ENCODE data around the gene TMC7.

Gene TMC7

DNA sequence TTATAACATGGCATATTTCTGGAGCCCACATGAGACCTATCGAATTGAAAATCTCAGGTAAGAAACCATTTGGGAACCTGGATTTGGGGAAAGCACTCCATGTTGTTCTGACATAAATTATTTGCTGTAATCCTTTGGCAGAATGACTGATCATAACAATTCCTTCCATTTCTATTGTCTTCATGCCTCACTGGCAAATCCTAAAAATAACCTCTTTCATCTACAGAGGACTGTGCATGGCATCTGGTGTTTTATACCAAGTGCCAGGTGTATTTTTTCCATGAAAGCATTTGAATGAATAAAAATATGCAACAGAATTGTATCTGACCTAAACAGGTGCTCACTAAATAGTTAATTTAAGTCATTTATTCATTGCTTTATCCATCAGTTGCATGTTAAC is 50.0 kb downstream of the TMC7 start:
- no peak for DNase-seq

DNA sequence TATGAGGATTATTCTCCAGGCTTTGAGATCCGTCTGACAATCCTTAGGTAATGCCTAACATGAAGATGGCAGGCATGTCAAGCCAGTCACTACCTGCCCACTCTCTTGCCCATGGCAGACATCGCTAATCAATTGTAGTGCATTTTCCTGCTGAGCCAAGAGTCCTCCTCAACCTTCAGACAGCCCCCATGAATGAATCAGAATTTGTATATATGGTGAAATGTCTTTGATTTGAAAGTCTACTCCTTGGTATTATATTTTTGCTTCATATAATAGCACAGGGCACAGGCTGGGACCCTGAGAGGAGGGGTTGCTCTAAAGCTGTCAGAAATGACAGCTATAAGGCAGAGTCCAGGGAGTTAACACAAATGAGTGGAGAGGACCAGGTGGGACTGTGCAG is 56.7 kb downstream of the TMC7 start:
- DNase-seq: no peak

DNA sequence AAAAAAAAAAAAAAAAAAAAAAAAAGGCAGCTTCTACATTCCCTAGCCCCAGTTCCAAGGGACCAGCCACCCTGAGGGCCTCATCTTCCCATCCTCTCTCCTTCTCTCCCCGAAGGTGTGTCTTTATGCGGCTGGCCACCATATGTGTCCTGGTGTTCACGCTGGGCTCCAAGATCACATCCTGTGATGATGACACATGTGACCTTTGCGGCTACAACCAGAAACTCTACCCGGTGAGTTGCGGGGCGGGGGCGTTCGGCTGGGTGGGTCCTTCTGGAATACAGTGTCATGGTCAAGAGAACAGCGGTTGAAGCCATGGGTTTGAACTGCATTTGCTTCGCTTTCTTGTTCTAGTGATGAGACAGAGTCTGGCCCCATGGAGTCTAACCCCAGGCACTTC is 61.0 kb downstream of the TMC7 start:
- no peak for DNase-seq

DNA sequence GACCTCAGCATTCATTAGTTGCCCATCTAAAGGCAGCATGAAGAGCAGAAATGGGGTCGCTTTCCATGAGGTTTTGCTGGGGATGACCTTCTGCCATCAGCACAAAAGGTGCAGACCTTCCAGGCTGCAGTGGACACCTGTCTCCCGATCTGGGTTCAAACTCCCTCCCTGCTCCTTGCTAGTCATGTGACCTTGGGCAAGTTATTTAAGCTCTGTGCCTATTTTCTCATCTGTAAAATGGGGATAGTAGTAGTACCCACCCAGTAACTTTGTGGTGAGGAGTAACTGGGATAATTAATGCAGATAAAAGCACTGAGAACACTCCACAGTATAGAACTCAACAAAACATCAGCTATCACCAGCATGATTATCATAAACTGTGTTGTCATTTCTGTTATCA is 62.3 kb downstream of the TMC7 start:
- no peak for DNase-seq

DNA sequence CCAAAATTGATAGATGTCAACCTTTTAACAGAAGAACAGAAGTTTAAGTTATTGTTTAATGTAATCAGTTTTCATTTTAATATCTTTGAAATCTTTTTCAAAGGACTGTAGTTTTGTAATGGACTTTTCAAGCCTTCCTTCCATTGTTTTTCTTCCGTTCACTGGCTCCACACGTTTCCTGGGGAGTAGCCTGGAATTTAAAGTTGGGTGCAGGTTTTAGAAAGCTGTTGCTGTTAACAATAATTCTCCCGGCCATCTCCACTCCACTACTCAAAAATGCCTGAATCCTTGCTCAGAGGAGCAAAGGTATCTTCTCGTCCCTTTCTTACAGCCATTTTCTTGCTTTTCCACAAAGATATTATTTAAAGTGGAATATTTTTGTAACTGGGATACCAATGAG is 79.0 kb downstream of the TMC7 start:
- DNase-seq: no peak

DNA sequence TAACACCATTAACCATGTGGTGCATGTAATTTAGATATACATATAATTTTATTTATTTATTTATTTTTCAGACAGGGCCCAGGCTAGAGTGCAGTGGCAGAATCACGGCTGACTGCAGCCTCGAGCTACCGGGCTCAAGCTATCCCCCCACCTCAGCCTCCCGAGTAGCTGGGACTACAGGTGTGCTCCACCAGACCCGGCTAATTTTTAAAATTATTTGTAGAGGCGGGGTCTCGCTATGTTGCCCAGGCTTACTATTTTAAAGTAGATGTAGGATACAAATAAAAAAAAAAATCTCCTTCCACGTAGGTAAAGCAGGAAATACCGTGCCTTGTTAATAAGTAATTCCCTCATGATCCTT is 83.2 kb downstream of the TMC7 start:
- no peak for DNase-seq

DNA sequence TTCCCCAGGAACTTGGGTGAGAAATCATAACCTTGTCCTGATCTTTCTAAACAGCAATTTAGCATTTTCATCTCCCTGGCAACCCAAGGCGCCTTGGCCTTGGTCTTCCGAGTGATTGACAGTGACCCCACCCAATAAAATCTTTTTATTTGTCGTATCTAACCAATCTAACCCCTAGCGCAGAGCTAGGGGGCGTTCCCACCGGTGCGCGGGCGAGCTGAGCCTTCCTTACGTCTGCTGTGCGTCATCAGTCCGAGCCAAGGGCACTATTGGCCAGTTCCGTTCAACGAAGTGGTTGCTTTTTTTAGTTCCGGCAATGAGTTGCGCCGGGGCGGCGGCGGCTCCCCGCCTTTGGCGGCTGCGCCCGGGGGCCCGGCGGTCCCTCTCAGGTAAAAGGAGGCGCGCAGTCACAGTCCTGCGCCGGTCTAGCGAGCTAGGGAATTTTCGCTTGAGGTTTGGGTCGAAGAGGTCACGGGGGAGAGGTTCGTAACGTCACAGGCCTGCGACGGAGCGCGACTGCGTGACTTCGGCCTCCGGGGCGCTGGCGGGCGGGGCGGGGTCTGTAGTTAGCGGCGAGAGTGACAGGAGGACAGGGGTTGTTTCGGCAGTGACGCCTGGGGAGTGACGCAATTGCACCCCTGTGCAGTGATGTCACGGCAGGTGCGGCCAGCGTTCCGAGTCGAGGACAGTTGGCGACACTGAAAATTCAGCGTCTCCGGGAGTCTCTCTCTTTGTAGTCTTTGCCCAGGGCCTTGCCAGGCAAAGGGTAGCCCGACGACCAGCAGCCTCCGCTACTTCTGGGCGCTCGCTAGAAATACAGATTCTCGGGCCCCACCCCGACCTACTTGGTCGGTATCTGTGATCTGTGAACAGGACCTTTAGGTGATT is 83.9 kb downstream of the TMC7 start, which contains the start of gene COQ7:
TSS of gene COQ7 (plus strand) at position 266 of the 888 bp plus-strand sequence. CDS start at position 317, 51 bp downstream.
- peak; percentile 98 for DNase-seq

DNA sequence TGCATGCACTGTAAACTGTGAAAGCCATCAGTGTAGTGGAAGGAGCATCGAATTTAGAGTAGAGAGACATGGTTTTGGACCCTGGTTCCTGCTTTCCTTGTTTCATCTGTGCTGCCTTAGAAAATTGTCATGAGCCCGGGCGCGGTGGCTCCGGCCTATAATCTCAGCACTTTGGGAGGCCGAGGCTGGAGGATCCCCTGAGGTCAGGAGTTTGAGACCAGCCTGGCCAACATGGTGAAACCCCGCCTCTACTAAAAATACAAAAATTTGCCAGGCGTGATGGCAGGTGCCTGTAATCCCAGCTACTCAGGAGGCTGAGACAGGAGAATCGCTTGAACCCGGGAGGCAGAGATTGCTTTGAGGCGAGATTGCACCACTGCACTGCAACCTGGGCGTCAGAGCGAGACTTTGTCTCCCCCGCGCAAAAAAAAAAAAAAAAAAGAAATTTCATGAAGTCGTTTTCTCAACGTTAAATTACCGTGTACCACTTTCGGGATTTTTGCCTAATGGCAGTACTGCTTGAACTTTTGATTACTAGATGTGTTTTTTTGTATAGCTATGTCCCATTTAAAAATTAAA is 84.6 kb downstream of the TMC7 start:
- DNase-seq: no peak

DNA sequence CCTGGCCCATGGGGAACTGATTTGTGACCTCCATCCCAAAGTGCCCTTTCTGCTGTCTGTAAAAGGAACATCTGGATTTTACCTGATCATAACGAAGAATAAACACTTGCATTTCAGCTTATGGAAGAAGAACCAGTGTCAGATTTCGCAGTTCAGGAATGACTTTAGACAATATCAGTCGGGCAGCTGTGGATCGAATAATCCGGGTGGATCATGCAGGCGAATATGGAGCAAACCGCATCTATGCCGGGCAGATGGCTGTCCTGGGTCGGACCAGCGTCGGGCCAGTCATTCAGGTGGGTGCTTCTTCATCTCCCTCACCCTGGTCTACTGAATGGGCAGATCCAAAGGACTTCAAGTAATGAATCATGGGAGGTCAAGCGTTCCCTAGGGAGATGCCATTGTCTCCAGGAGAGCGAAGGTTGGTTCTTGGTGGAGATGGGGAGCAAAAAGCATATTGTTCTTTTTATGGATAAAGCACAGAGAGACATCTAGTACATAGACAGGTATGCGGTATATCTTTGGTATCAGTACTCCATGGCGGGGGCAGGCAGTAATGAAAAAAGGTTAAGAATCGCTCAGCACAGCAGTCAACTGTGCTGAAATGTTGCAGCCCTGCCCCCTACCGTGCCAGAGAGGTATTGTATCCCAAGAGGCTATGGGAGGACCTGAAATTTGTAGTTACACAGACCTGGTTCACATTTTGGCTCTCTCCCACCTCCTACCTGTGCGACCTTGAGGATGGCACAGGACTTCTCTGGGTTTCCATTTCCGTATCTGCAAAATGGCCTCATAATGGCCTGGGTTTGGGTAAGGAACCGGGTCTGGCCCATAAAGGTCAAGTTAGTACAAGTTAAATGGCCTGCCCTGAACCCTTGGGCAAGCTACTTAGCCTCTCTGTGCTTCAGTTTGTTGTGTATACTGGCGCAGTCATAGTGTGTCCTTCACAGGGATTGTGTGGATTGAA is 88.4 kb downstream of the TMC7 start:
- peak; percentile 17 for DNase-seq

DNA sequence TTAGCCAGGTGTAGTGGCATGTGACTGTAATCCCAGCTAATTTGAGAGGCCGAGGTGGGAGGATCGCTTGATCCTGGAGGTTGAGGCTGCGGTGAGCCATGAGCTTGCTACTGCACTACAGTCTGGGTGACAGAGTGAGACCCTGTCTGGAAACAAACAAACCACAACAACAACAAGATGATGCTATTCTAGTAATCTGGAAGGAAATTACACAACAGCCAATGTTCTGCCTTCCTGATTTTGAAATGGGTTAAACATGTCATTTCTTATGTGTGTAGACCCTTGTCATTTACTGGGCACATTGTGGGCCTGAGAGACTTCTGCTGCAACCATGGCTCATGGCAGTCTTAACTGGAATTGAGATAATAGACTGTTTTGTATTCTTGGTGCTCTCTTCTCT is 89.6 kb downstream of the TMC7 start:
- peak; percentile 18 for DNase-seq

DNA sequence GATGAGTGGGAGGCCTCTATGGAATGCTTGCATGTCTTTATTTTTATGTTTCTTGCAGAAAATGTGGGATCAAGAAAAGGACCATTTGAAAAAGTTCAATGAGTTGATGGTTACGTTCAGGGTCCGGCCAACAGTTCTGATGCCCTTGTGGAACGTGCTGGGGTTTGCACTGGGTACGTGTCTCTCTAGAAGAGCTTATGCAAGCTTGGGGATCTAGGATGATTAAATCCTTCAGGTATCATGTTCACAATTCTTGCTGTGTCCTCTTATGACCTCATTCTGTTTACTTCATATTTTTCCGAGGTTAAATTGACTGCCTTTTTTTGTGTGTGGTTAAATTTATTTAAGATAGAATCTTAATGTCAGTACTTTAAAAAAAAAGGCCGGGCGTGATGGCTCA is 90.1 kb downstream of the TMC7 start:
- no peak for DNase-seq

DNA sequence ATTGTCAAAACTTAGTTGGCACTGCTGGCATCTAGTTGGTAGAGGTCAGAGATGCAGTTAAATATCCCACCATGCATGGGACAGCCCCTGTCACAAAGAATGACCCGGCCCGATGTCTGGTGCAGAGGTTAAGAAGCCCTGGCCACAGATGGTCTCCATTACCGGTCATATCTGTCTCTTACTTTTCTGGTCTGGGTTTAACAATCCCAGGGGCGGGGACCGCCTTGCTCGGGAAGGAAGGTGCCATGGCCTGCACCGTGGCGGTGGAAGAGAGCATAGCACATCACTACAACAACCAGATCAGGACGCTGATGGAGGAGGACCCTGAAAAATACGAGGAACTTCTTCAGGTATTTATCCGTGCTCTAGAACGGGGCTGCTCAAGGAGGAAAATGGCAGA is 91.8 kb downstream of the TMC7 start:
- DNase-seq: no peak

DNA sequence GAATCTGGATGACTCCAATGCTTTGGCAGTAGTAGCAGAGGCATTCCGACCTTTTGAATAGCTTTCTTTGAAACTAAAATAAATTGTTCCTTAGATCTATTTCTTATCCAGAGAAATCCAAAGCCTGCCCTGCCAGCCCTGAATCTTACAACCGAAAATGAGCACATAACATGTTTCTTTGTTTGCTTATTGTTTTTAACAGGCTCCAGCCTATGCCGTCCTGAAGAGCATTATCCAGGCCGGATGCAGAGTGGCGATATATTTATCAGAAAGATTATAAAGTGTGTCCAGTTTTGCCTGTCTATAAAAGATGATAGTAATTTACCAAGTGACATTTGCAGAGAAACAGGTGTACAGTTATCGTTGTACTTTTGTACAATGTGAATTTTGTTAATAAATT is 94.1 kb downstream of the TMC7 start:
- DNase-seq: no peak

DNA sequence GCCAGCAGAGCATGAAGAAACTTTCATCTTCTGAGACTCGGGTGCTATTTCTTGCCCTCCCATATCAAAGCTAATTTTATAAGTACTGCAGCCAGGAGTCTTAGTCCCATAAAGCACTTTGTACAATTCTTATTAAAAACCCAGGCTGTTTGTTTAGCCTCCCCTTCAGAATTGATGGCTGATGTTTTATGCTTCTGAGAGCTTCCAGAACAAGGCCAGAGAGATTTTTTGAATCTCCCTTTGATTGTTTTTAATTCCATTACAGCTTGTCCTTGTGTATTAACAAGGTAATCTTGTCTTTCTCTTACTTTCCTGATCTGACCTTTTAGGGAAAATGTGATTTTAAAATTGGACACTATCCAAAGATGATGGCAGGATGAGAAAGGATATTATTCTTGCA is 99.9 kb downstream of the TMC7 start:
- no peak for DNase-seq

DNA sequence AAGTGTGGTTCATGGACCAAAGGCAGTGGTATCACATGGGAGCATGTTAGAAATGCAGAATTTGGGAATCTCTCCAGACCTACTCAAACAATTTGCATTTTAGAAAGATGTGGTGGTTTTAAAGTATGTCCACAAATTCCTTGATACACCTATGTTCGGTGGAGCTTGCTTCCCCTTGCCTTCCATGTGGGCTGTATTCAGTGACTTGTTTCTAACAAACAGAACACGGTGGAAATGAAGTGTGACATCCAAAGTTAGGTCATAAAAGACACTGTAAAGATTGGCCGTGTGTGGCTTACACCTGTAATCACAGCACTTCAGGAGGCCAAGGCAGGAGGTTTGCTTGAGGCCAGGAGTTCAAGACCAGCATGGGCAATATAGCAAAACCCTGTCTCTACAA is 100.4 kb downstream of the TMC7 start:
- no peak for DNase-seq

DNA sequence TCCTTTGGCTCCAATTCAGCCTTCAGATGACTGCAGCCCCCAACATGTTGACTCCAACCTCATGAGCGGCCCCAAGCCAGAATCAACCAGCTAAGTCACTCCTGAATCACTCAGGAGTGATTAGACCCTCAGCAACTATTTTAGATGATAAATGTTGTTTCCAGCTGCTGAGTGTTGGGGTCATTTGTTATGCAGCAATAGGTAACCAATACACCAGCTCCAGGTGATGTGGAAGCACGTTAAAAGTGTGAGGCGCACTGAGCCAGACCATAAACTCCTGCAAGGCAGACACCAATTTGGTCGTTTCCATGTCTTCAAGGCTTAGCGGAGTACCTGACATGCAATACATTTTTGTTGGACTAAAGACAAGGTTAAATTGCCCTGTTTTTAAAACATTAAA is 101.1 kb downstream of the TMC7 start:
- DNase-seq: no peak

DNA sequence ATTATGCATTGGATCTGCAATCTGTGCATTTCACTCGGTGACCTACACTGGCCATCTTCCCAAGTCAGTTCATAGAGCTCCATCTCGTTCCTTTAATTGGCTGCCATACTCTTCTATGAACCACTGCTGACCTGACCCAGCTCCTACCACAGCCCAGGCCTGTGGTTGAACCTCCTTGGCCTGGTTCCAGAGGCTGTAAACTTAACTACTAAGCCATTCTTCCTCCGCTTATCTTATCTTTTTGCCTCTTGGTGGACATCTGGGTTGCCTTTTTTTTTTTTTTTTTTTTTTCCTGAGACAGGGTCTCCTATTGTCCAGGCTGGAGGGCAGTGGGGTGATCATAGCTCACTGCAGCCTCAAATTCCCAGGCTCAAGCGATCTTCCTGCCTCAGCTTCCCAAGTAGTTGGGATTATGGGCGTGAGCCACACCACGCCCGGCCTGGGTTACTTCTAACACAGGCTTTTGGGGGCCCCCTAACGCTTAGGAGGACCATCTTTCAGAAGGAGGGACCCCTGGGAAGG is 102.0 kb downstream of the TMC7 start:
- no peak for DNase-seq

DNA sequence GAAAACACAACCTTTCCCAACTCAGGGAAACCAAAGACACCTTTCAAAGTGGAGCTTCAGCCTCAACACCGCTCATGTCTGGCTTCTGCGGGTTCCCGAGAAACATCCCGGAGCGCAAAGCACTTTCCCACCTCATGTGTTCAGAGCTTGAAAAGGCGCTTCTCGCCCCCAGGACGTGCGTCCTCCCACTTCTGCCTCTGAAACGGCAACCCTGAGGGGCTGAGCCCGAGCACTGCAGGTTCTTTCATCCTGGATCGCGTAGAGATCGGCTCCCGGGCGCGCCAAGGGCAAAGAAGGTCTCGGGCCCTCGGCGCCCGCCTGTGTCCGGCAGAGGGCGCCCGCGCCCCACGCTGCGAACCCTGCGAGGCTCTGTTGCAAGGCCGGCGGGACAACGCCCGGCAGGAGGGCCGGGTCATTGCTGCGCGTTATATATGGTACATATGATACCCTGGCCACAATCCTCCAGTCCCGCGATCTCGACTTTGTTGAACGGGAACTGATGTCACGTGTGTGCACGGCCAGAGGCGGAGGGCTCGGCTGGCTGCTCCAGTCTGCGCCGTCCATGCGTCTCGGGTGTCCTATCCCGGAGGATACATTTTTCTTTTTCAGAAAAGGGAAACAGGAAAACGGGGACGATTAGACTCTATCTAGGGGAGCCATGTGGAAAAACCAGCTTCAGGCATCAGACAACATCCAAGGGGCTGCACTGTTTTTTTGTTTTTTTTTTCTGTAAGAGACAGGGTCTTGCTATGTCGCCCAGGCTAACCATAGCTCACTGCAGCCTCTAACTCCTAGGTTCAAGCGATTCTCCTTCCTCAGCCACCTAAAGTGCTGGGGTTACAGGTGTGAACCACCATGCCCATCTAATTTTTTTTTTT is 102.8 kb downstream of the TMC7 start:
- peak; percentile 28 for DNase-seq

DNA sequence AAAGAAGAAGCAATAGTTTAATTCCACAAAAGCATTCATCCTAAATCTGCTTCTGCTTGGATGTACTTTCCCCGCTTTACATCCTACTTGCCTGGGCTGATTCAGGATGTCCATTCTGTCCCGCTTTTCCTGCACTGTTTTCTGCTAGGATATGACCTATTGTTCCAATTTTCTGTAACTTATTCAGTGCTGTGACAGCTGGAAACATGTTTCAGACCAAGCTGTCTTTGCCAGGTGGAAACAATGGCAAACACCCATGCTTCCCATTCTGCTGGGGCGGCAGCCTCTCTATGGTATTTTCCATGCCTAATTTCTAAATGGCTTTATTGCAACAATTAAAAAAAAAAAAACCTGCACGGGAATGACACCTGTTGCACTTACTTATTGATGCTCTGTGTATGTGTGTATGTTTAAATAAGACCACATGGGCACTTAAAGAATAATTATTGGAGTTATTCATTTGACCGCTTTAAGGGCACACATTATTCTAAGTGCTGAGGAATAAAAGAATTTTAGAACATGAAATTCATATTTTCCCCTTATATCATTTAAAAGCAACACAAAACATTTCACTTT is 104.7 kb downstream of the TMC7 start:
- no peak for DNase-seq

DNA sequence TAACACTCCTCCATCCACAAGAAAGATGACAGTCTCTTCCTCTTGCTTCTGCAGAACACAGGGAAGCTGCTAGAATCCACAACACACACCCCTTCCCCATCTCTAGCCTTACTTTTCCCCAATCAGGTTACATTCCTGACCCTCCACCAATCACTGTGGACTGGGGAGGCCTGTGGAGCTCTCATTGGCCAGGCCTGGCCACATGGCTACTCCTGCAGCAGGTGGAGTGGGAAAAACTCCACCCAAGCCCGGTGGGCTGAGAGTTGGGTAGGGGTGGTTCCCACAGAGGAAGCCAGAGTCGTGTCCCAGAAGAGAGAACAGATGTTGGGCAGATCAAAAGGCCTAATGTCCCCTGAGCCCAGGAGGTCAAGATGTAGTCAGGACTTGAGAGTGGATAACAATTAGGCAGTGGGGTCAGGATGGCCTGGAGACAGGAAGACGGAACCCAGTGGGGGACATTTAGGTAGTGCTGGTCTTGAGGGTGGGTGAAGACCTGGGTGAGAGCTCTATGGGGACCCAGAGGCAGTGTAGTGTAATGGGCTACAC is 105.7 kb downstream of the TMC7 start:
- DNase-seq: no peak

DNA sequence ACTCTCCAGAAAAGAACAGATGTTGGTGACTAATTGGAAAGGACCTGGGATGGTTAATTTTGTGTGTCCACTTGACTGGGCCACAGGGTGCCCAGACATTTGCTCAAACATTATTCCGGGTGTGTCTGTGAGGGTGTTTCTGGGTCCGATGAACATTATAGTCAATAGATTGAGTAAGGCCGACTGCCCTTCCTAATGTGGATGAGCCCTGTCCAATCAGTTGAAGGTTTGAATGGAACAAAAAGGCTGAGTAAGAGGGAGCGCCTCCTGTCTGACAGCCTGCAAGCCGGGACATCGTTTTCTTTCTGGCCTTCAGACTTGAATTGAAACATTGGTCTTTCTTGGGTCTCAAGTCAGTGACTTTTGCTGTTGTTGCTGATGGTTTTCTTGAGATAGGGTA is 107.2 kb downstream of the TMC7 start:
- no peak for DNase-seq
